Measurements from ENCODE around the gene ACTL10. TPM values are rescaled to one million over a fixed set of nuclear protein-coding genes. Genes with fewer than 3 reads are reported as not detected.

Gene ACTL10
- total and polyA plus RNA-seq, 2 of the 4 experiments (the other 2 are of a cell fraction) = 0.18 to 0.43 TPM

DNA sequence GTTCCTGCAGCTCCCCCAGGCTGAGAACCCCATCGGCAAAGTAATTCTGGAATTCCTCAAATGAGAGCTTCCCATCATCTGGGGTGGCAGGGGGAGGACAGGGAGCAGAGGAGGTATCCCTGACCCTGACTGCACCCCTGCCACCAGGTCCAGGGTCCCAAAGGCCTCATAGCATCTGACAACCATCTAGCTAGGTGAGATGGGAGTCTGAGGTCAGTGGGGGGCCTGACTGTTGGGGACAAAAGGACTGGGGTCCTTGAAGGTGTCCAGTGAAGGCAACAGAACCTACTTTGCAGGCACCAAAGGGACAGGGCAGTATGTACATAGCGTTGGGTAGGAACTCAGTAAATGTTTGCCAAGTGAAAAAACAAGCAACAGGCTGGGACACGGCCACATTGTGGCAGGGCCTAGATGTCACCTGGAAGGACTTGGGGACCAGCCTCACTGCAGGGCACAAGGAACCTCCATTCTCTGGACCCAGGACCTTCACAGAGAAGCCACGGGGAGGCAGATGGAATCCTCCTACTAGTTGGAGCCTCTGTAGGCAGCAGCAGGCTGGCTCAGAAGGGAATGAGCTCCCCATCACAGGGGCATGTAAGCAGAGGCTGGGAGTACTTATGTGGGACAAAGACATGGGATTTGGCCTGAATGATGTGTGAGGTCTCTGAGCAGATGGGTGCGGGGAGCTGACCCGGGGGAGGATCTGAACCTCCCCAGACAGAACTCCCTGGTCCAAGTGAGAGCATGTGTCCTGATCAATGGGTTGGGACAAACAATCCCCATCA lies 4.2 kb downstream of the ACTL10 start:
- ATAC-seq (ENCODE audit: low read depth) (no peak), DNase-seq (no peak)
- Histone ChIP-seq H3K27ac (ENCODE audit: insufficient read depth, low read length) (no peak overlapping the region), H3K9me1 (ENCODE audit: insufficient read depth, low read length) (peaks cover 20% of the 10 kb centered on the region), H4K5ac (ENCODE audit: low read depth, low read length) (no peak overlapping the region), H2BK15ac (ENCODE audit: low read depth, low read length) (no peak overlapping the region), H3K36me3 (ENCODE audit: control insufficient read depth, insufficient read depth, low read length) (peaks cover 13% of the 10 kb centered on the region), H2AK5ac (ENCODE audit: low read depth, low read length) (no peak overlapping the region), H3K4me1 (ENCODE audit: control insufficient read depth, insufficient read depth, low read length) (peaks cover 35% of the 10 kb centered on the region), H3K9ac (ENCODE audit: low read depth, low read length) (no peak overlapping the region), H3K23ac (ENCODE audit: low read depth, low read length) (no peak overlapping the region), H2BK20ac (ENCODE audit: low read depth, low read length) (no peak overlapping the region), H3K27me3 (ENCODE audit: control insufficient read depth, insufficient read depth, low read length) (no peaks in the 10 kb centered on the region), H3K14ac (replicated peaks; ENCODE audit: low read depth, low read length) (no peak overlapping the region), H3K4me3 (ENCODE audit: insufficient read depth, low read depth, low read length) (no peak overlapping the region), H4K8ac (ENCODE audit: low read depth in 2 of 2, low read length in 2 of 2) (no peak overlapping the region), H4K91ac (ENCODE audit: insufficient read depth, low read depth, low read length) (no peak overlapping the region), H2BK120ac (ENCODE audit: low read depth, low read length) (no peak overlapping the region), H4K20me1 (ENCODE audit: insufficient read depth, low read length) (peaks cover 22% of the 10 kb centered on the region; the same call in 1 of the 2 replicates), H2BK5ac (ENCODE audit: low read depth, low read length, poor library complexity, severe bottlenecking) (no peak overlapping the region), H2AK9ac (replicated peaks; ENCODE audit: low read depth, low read length, poor library complexity) (no peak overlapping the region), H3K4ac (ENCODE audit: low read depth, low read length) (no peak overlapping the region), H3K9me3 (ENCODE audit: control insufficient read depth, insufficient read depth, low read length) (no peaks in the 10 kb centered on the region), H3K18ac (ENCODE audit: low read depth, low read length) (no peak overlapping the region), H3K56ac (ENCODE audit: extremely low read depth, insufficient read depth, low read length) (no peak overlapping the region), H3K4me2 (ENCODE audit: low read depth, low read length) (no peak overlapping the region), H3K79me1 (ENCODE audit: low read depth in 1 of 2, low read length in 2 of 2) (peaks cover 12 to 64% of the 10 kb centered on the region in 2 experiments; a peak in 3 of 4 replicates), H2AFZ (replicated peaks; ENCODE audit: low read length, poor library complexity) (peak overlapping the region; percentile 7)
- ChIA-PET CTCF (interaction anchor here (0.6 kb wide), 1 partner anchor 297 kb away, joined by 4 read pairs; no protein-coding TSS in a partner anchor), POLR2A (ENCODE audit: unreplicated experiment) (no interaction called here)
- no TSS peak for BruUV-seq (replicated peaks)
- in situ Hi-C loops (cut with MboI; ENCODE audit: low sequenced_read_pairs) (no loop called here), intact Hi-C loops (cut with micrococcal nuclease) (no loop called here), dilution Hi-C loops (cut with HindIII; ENCODE audit: low sequenced_read_pairs, unreplicated experiment) (no loop called here)
- TF ChIP-seq FOS (IDR thresholded peaks at IDR 0.05; ENCODE audit: low read depth, low read length) = no peak
- TF ChIP-seq, protein P1, sequence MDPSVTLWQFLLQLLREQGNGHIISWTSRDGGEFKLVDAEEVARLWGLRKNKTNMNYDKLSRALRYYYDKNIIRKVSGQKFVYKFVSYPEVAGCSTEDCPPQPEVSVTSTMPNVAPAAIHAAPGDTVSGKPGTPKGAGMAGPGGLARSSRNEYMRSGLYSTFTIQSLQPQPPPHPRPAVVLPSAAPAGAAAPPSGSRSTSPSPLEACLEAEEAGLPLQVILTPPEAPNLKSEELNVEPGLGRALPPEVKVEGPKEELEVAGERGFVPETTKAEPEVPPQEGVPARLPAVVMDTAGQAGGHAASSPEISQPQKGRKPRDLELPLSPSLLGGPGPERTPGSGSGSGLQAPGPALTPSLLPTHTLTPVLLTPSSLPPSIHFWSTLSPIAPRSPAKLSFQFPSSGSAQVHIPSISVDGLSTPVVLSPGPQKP (IDR thresholded peaks at IDR 0.05; ENCODE audit: borderline replicate concordance, low read depth, low read length) = no peak
- no peak for TF ChIP-seq NFE2L2 (IDR thresholded peaks at IDR 0.05; ENCODE audit: low read depth, low read length)
- WGBS, 2 experiments (ENCODE audit: extremely low coverage in 2 of 2, insufficient read length in 1 of 2) = 100% methylated on average over 1 of the region's 6 CpGs; no CpG with 5 or more reads in 1 of the 2 experiments
